Liver (tissue), 9 donors: ENCODE data around the gene PSMB11. TPM values are rescaled to one million over a fixed set of nuclear protein-coding genes. Genes with fewer than 3 reads are reported as not detected.

Experiments
- DNase-seq: peaks from one replicate; pipeline ENCODE4 v3.0.0-alpha.2; 2017; ENCODE audit warnings: low spot score
- H3K27ac ChIP-seq, 2 donors: one replicate each; pipeline ENCODE4 v1.7.0; 2013; ENCODE audit warnings: inconsistent platforms in 2 of 2, low read length in 2 of 2, control low read depth in 1 of 2, low read depth in 1 of 2, mild to moderate bottlenecking in 1 of 2
- H3K27me3 ChIP-seq, 4 donors: one replicate each; pipeline versions ENCODE4 v1.6.1 to v1.7.0; 2013; ENCODE audit warnings: low read length in 3 of 4, inconsistent platforms in 1 of 4, mild to moderate bottlenecking in 1 of 4, moderate library complexity in 1 of 4; ENCODE audit not compliant: control insufficient read depth in 4 of 4, insufficient read depth in 4 of 4
- H3K36me3 ChIP-seq, 4 donors: one replicate each; pipeline versions ENCODE4 v1.6.1 to v1.7.0; 2013; ENCODE audit warnings: low read length in 3 of 4, mild to moderate bottlenecking in 3 of 4, low read depth in 1 of 4, moderate library complexity in 1 of 4; ENCODE audit not compliant: control insufficient read depth in 4 of 4, insufficient read depth in 3 of 4
- H3K4me1 ChIP-seq, 4 donors: one replicate each; pipeline versions ENCODE4 v1.6.1 to v1.7.0; 2013; ENCODE audit warnings: low read length in 3 of 4, mild to moderate bottlenecking in 3 of 4, moderate library complexity in 1 of 4; ENCODE audit not compliant: control insufficient read depth in 4 of 4, insufficient read depth in 4 of 4
- H3K4me3 ChIP-seq, 3 donors: one replicate each; pipeline versions ENCODE4 v1.6.1 to v1.7.0; 2013; ENCODE audit warnings: low read length in 3 of 3, control low read depth in 1 of 3, low read depth in 1 of 3, mild to moderate bottlenecking in 1 of 3
- H3K9ac ChIP-seq, 2 donors: one replicate each; pipeline ENCODE4 v1.7.0; 2013; ENCODE audit warnings: low read length in 2 of 2, mild to moderate bottlenecking in 2 of 2, moderate library complexity in 2 of 2, control low read depth in 1 of 2, low read depth in 1 of 2
- H3K9me3 ChIP-seq, 4 donors: one replicate each; pipeline versions ENCODE4 v1.6.1 to v1.7.0; 2013; ENCODE audit warnings: low read length in 3 of 4; ENCODE audit not compliant: control insufficient read depth in 4 of 4
- FOXA1 ChIP-seq: IDR thresholded peaks from 2 replicates; pipeline ENCODE4 v1.6.1; 2016; ENCODE audit warnings: antibody characterized with exemption
- FOXA2 ChIP-seq: IDR thresholded peaks from 2 replicates; pipeline ENCODE4 v1.6.1; 2016; ENCODE audit warnings: antibody characterized with exemption
- GABPA ChIP-seq, 2 donors: IDR thresholded peaks in 1 of 2; conservative IDR thresholded peaks in 1 of 2; 2 replicates each; pipeline ENCODE4 v1.6.1; 2016; ENCODE audit warnings: antibody characterized with exemption in 2 of 2, mild to moderate bottlenecking in 1 of 2, moderate library complexity in 1 of 2
- HNF4A ChIP-seq, 2 donors: conservative IDR thresholded peaks; 2 replicates each; pipeline ENCODE4 v1.6.1; 2016; ENCODE audit warnings: antibody characterized with exemption in 2 of 2, mild to moderate bottlenecking in 2 of 2
- HNF4G ChIP-seq: IDR thresholded peaks from 2 replicates; pipeline ENCODE4 v1.6.1; 2016; ENCODE audit warnings: antibody characterized with exemption
- JUND ChIP-seq, 2 donors: IDR thresholded peaks; 2 replicates each; pipeline ENCODE4 v1.6.1; 2016; ENCODE audit warnings: antibody characterized with exemption in 2 of 2
- MAX ChIP-seq: IDR thresholded peaks from 2 replicates; pipeline ENCODE4 v1.6.1; 2016; ENCODE audit warnings: antibody characterized with exemption
- NR2F2 ChIP-seq: IDR thresholded peaks from 2 replicates; pipeline ENCODE4 v1.6.1; 2016; ENCODE audit warnings: antibody characterized with exemption
- RAD21 ChIP-seq, 2 donors: IDR thresholded peaks; 2 replicates each; pipeline ENCODE4 v1.6.1; 2016; ENCODE audit warnings: antibody characterized with exemption in 2 of 2, mild to moderate bottlenecking in 2 of 2
- REST ChIP-seq: IDR thresholded peaks from 2 replicates; pipeline ENCODE4 v1.6.1; 2016; ENCODE audit warnings: antibody characterized with exemption, mild to moderate bottlenecking
- RXRA ChIP-seq, 2 donors: IDR thresholded peaks; 2 replicates each; pipeline ENCODE4 v1.6.1; 2017 to 2018; ENCODE audit warnings: antibody characterized with exemption in 2 of 2, mild to moderate bottlenecking in 1 of 2
- SP1 ChIP-seq: IDR thresholded peaks from 2 replicates; pipeline ENCODE4 v1.6.1; 2018; ENCODE audit warnings: antibody characterized with exemption, mild to moderate bottlenecking
- TAF1 ChIP-seq: conservative IDR thresholded peaks from 2 replicates; pipeline ENCODE4 v1.6.1; 2016; ENCODE audit warnings: antibody characterized with exemption, mild to moderate bottlenecking
- YY1 ChIP-seq: IDR thresholded peaks from 2 replicates; pipeline ENCODE4 v1.6.1; 2016; ENCODE audit warnings: antibody characterized with exemption, mild to moderate bottlenecking
- WGBS: extraction: QIAGEN DNeasy Blood & Tissue Kit; methylation state at CpG from one replicate; pipeline ENCODE4 v1.1.7; 2013; 5-methylcytosine and 5-hydroxymethylcytosine counted together
- polyA plus RNA-seq, 2 donors: library from polyadenylated mRNA; stranded (reverse) in 1 of 2; unstranded in 1 of 2; fragments of 200-250 nt in 1 of 2; fragments of >200 nt in 1 of 2; fragmentation: Nextera tagmentation in 1 of 2; extraction: Ambion mirVana in 1 of 2; gene quantifications; one replicate each; pipeline versions ENCODE4 v1.2.1 to v1.2.3, GENCODE V29; 2013 to 2015
- total RNA-seq, 2 donors: library from RNA; depleted of rRNA; stranded (reverse); fragments of >200 nt; gene quantifications; one replicate each; pipeline ENCODE4 v1.2.3, GENCODE V29; 2014
- TF ChIP-seq, protein P1 (sequence below): IDR thresholded peaks from 2 replicates; pipeline ENCODE4 v1.6.1; 2016; ENCODE audit warnings: antibody characterized with exemption
- TF ChIP-seq, protein P2 (sequence below): IDR thresholded peaks from 2 replicates; pipeline ENCODE4 v1.6.1; 2016; ENCODE audit warnings: antibody characterized with exemption
- TF ChIP-seq, protein P3 (sequence below): fragments of 150-350 bp; IDR thresholded peaks from 2 replicates; pipeline ENCODE4 v1.5.1; 2017; ENCODE audit warnings: improper control_type of control experiment, low read depth, low read length; ENCODE audit not compliant: missing input control
- donor health status: healthy.
- donor health status: healthy.
- donor health status: healthy.
- donor health status: healthy.
- donor health status: healthy.

The PSMB11 gene
- total and polyA plus RNA-seq, 4 donors: not detected

GRCh38 chr14:23023022-23023794 lies 18.8 kb upstream of the PSMB11 start (continued):
- TF ChIP-seq, protein P1, sequence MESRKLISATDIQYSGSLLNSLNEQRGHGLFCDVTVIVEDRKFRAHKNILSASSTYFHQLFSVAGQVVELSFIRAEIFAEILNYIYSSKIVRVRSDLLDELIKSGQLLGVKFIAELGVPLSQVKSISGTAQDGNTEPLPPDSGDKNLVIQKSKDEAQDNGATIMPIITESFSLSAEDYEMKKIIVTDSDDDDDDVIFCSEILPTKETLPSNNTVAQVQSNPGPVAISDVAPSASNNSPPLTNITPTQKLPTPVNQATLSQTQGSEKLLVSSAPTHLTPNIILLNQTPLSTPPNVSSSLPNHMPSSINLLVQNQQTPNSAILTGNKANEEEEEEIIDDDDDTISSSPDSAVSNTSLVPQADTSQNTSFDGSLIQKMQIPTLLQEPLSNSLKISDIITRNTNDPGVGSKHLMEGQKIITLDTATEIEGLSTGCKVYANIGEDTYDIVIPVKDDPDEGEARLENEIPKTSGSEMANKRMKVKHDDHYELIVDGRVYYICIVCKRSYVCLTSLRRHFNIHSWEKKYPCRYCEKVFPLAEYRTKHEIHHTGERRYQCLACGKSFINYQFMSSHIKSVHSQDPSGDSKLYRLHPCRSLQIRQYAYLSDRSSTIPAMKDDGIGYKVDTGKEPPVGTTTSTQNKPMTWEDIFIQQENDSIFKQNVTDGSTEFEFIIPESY: no peak

DNA sequence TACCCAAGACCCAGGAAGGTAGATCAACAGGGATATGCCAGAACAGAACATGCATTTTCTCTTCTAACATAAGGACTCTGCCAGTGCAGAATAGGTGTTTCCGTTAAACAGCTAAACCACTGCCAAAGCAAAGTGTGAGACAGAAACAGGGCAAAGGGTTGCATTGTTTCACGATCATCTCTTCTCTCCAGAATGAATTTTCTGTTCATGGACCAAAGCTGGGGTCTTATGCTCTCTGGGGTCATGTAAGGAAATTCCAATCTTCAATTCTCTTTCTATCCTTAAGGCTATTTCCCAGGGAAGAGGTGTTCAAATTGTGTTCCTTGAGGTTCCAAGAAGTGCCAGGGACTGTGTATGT lies 18.2 kb upstream of the PSMB11 start:
- Histone ChIP-seq H3K36me3 (peaks cover 3 to 23% (median 10%) of the 10 kb centered on the region in 4 donors), H3K9ac (no peak overlapping the region), H3K27me3 (no peaks in the 10 kb centered on the region), H3K4me3 (no peak overlapping the region), H3K4me1 (peaks cover 0 to 2% (median 0%) of the 10 kb centered on the region in 4 donors), H3K27ac (no peak overlapping the region), H3K9me3 (no peaks in the 10 kb centered on the region)
- 92% methylated on average over 2 of the region's 2 CpGs for WGBS
- TF ChIP-seq SP1: no peak
- TF ChIP-seq HNF4A (conservative IDR thresholded peaks at IDR 0.05): no peak
- no peak for TF ChIP-seq NR2F2
- TF ChIP-seq, protein P2, sequence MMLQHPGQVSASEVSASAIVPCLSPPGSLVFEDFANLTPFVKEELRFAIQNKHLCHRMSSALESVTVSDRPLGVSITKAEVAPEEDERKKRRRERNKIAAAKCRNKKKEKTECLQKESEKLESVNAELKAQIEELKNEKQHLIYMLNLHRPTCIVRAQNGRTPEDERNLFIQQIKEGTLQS: no peak
- TF ChIP-seq, protein P1: no peak
- no peak for TF ChIP-seq FOXA1
- TF ChIP-seq YY1: no peak
- TF ChIP-seq RAD21 (IDR thresholded peaks at IDR 0.05): no peak
- TF ChIP-seq REST: no peak
- no peak for TF ChIP-seq JUND (IDR thresholded peaks at IDR 0.05)
- TF ChIP-seq MAX: no peak
- no peak for TF ChIP-seq RXRA (IDR thresholded peaks at IDR 0.05)
- TF ChIP-seq FOXA2: no peak
- no peak for TF ChIP-seq HNF4G
- TF ChIP-seq GABPA (IDR thresholded peaks at IDR 0.05 in 1 of 2, conservative IDR thresholded peaks at IDR 0.05 in 1 of 2): no peak
- TF ChIP-seq, protein P3, sequence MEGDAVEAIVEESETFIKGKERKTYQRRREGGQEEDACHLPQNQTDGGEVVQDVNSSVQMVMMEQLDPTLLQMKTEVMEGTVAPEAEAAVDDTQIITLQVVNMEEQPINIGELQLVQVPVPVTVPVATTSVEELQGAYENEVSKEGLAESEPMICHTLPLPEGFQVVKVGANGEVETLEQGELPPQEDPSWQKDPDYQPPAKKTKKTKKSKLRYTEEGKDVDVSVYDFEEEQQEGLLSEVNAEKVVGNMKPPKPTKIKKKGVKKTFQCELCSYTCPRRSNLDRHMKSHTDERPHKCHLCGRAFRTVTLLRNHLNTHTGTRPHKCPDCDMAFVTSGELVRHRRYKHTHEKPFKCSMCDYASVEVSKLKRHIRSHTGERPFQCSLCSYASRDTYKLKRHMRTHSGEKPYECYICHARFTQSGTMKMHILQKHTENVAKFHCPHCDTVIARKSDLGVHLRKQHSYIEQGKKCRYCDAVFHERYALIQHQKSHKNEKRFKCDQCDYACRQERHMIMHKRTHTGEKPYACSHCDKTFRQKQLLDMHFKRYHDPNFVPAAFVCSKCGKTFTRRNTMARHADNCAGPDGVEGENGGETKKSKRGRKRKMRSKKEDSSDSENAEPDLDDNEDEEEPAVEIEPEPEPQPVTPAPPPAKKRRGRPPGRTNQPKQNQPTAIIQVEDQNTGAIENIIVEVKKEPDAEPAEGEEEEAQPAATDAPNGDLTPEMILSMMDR: no peak
- TF ChIP-seq TAF1: no peak
- DNase-seq: no peak
